Ascending aorta (tissue), 2 donors: ENCODE data around the gene IFT81. TPM values are rescaled to one million over a fixed set of nuclear protein-coding genes. Genes with fewer than 3 reads are reported as not detected.

Experiments used
- DNase-seq, 2 donors: peaks; one replicate each; pipeline ENCODE4 v3.0.0-alpha.2; 2019; ENCODE audit warnings: low spot score in 2 of 2
- H3K27ac ChIP-seq, 2 donors: fragments of 200-600 bp; sonication (generic); one replicate each; pipeline ENCODE4 v1.5.1; 2016 to 2017; ENCODE audit warnings: mild to moderate bottlenecking in 1 of 2
- H3K27me3 ChIP-seq: fragments of 200-600 bp; sonication (generic); one replicate; pipeline ENCODE4 v1.5.1; 2017
- H3K36me3 ChIP-seq, 2 donors: fragments of 200-600 bp; sonication (generic); one replicate each; pipeline ENCODE4 v1.5.1; 2016
- H3K4me1 ChIP-seq, 2 donors: fragments of 200-600 bp; sonication (generic); one replicate each; pipeline ENCODE4 v1.5.1; 2016 to 2017; ENCODE audit warnings: mild to moderate bottlenecking in 1 of 2
- H3K4me3 ChIP-seq, 2 donors: fragments of 200-600 bp; sonication (generic); one replicate each; pipeline ENCODE4 v1.5.1; 2016 to 2017; ENCODE audit warnings: mild to moderate bottlenecking in 1 of 2
- H3K9me3 ChIP-seq, 2 donors: fragments of 200-600 bp; sonication (generic); one replicate each; pipeline ENCODE4 v1.5.1; 2016
- CTCF ChIP-seq, 3 experiments: fragments of 200-600 bp in 2 of 3; fragments of 450-650 bp in 1 of 3; sonication (generic) in 2 of 3; IDR thresholded peaks; one replicate each; pipeline ENCODE4 v1.5.1; 2016 to 2019; ENCODE audit warnings: antibody characterized with exemption in 3 of 3, mild to moderate bottlenecking in 1 of 3, moderate library complexity in 1 of 3
- intact Hi-C: fragments of 100-400 bp; cut with DNase I; formaldehyde crosslinking; loops from one replicate; pipeline ENCODE4 v1.15.1; 2023
- total RNA-seq: library from RNA; depleted of rRNA; stranded (reverse); fragments of >200 nt; gene quantifications from one replicate; pipeline ENCODE4 v1.1.0, GENCODE V29; 2016

The IFT81 gene
- total RNA-seq, 1 donor from 2014 or later = 12.0 TPM

- intact Hi-C loops = no loop called here
- Histone ChIP-seq H3K4me3 (no peak overlapping the region), H3K4me1 (peaks cover 0 to 15% of the 10 kb centered on the region in 2 donors), H3K27me3 (no peaks in the 10 kb centered on the region), H3K27ac (no peak overlapping the region), H3K36me3 (no peaks in the 10 kb centered on the region), H3K9me3 (no peaks in the 10 kb centered on the region)
- no peak for TF ChIP-seq CTCF (IDR thresholded peaks at IDR 0.05)
- no peak for DNase-seq
Measured at GRCh38 chr12:110174373-110174996, 50.3 kb downstream of the IFT81 start.

- no peak for DNase-seq
- H3K9me3 ChIP-seq = no peaks in the 10 kb centered on the region
- intact Hi-C loops = no loop called here
- H3K27ac ChIP-seq = no peak overlapping the region
- H3K4me3 ChIP-seq = no peak overlapping the region
- peaks cover 0 to 21% of the 10 kb centered on the region in 2 donors for H3K4me1 ChIP-seq
- no peaks in the 10 kb centered on the region for H3K36me3 ChIP-seq
- H3K27me3 ChIP-seq = no peaks in the 10 kb centered on the region
- no peak for TF ChIP-seq CTCF (IDR thresholded peaks at IDR 0.05)
Measured at GRCh38 chr12:110175201-110175600, 51.0 kb downstream of the IFT81 start.

GRCh38 chr12:110176745-110177144 lies 52.6 kb downstream of the IFT81 start:
- Histone ChIP-seq H3K9me3 (no peaks in the 10 kb centered on the region), H3K36me3 (no peaks in the 10 kb centered on the region), H3K27ac (no peak overlapping the region), H3K27me3 (no peaks in the 10 kb centered on the region), H3K4me3 (no peak overlapping the region), H3K4me1 (peaks cover 5 to 25% of the 10 kb centered on the region in 2 donors)
- TF ChIP-seq CTCF (IDR thresholded peaks at IDR 0.05) = no peak
- intact Hi-C loops = no loop called here
- no peak for DNase-seq

GRCh38 chr12:110179291-110179690 lies 55.1 kb downstream of the IFT81 start:
- no peak for TF ChIP-seq CTCF (IDR thresholded peaks at IDR 0.05)
- Histone ChIP-seq H3K27me3 (no peaks in the 10 kb centered on the region), H3K27ac (peak overlapping the region; percentile 5 to 28), H3K36me3 (no peaks in the 10 kb centered on the region), H3K4me3 (no peak overlapping the region), H3K4me1 (peaks cover 5 to 32% of the 10 kb centered on the region in 2 donors), H3K9me3 (no peaks in the 10 kb centered on the region)
- intact Hi-C loops = no loop called here
- peak in 1 of 2 donors; percentile 70 for DNase-seq

GRCh38 chr12:110180591-110181005 lies 56.4 kb downstream of the IFT81 start:
- no peak for DNase-seq
- intact Hi-C loops = loop anchor here (5.0 kb wide), 3 partner anchors 42 to 78 kb away; partner anchors contain the start of gene IFT81
- no peak for TF ChIP-seq CTCF (IDR thresholded peaks at IDR 0.05)
- no peak overlapping the region for H3K4me3 ChIP-seq
- H3K27ac ChIP-seq = peak overlapping the region; percentile 57 to 80
- H3K27me3 ChIP-seq = no peaks in the 10 kb centered on the region
- no peaks in the 10 kb centered on the region for H3K9me3 ChIP-seq
- peaks cover 5 to 32% of the 10 kb centered on the region in 2 donors for H3K4me1 ChIP-seq
- H3K36me3 ChIP-seq = peaks cover under 1 to 3% of the 10 kb centered on the region in 2 donors
